ENCODE data around the gene KSR1. TPM values are rescaled to one million over a fixed set of nuclear protein-coding genes. Genes with fewer than 3 reads are reported as not detected.
"Not testable (repeated sequence)": the region's sequence is repeated elsewhere in the genome, so short reads cannot be mapped to it uniquely, and the experiment has no call there.

Gene KSR1
- total RNA-seq, 4 donors from 2014 or later: 10.4 to 17.7 (median 13.2) TPM

DNA sequence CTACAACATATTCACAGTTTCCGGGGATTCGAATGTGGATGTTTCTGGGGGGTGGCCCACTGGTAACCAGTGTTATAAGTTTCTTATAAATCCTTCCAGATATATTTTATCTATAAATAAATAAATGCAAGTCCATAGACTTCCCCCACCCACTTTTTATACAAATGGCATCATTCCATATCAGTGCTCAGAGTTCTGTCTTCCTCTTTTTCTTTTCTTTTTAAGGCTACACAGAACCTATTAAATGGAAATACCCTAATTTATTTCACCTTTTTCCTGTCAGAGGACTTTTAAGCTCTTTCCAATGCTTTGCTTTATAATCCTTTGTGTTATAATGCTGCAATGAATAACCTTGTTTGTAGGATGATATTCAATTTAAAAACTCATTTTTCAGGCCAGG is 178.5 kb downstream of the KSR1 start:
- peaks cover 26 to 28% of the 10 kb centered on the region in 2 donors for H3K4me1 ChIP-seq
- ATAC-seq: no peak
- H3K4me3 ChIP-seq: no peak overlapping the region
- H3K27me3 ChIP-seq: no peaks in the 10 kb centered on the region
- H3K27ac ChIP-seq: no peak overlapping the region
- H3K9me3 ChIP-seq: no peaks in the 10 kb centered on the region
- in situ Hi-C loops (cut with MboI; ENCODE audit: low sequenced_read_pairs in 4 of 4): no loop called here
- no peak for DNase-seq
- no peak for TF ChIP-seq POLR2A (IDR thresholded peaks at IDR 0.05)
- TF ChIP-seq, protein P1, sequence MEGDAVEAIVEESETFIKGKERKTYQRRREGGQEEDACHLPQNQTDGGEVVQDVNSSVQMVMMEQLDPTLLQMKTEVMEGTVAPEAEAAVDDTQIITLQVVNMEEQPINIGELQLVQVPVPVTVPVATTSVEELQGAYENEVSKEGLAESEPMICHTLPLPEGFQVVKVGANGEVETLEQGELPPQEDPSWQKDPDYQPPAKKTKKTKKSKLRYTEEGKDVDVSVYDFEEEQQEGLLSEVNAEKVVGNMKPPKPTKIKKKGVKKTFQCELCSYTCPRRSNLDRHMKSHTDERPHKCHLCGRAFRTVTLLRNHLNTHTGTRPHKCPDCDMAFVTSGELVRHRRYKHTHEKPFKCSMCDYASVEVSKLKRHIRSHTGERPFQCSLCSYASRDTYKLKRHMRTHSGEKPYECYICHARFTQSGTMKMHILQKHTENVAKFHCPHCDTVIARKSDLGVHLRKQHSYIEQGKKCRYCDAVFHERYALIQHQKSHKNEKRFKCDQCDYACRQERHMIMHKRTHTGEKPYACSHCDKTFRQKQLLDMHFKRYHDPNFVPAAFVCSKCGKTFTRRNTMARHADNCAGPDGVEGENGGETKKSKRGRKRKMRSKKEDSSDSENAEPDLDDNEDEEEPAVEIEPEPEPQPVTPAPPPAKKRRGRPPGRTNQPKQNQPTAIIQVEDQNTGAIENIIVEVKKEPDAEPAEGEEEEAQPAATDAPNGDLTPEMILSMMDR (IDR thresholded peaks at IDR 0.05 in 4 of 5, conservative IDR thresholded peaks at IDR 0.05 in 1 of 5): no peak
- intact Hi-C loops (cut with DNase I; ENCODE audit: low total_unique reads): no loop called here
- no peaks in the 10 kb centered on the region for H3K36me3 ChIP-seq

- intact Hi-C loops (cut with DNase I; ENCODE audit: low total_unique reads) (no loop called here), in situ Hi-C loops (cut with MboI; ENCODE audit: low sequenced_read_pairs in 4 of 4) (no loop called here)
- H3K36me3 ChIP-seq: no peaks in the 10 kb centered on the region
- DNase-seq: peak in 1 of 2 donors; percentile 28
- H3K4me1 ChIP-seq: peaks cover 26 to 28% of the 10 kb centered on the region in 2 donors
- H3K4me3 ChIP-seq: no peak overlapping the region
- H3K27me3 ChIP-seq: no peaks in the 10 kb centered on the region
- no peak overlapping the region for H3K27ac ChIP-seq
- no peak for ATAC-seq
- no peaks in the 10 kb centered on the region for H3K9me3 ChIP-seq
- TF ChIP-seq POLR2A (IDR thresholded peaks at IDR 0.05): no peak
- TF ChIP-seq, protein P1 (IDR thresholded peaks at IDR 0.05 in 4 of 5, conservative IDR thresholded peaks at IDR 0.05 in 1 of 5): no peak
Measured at GRCh38 chr17:27635275-27635823, 179.1 kb downstream of the KSR1 start.

DNA sequence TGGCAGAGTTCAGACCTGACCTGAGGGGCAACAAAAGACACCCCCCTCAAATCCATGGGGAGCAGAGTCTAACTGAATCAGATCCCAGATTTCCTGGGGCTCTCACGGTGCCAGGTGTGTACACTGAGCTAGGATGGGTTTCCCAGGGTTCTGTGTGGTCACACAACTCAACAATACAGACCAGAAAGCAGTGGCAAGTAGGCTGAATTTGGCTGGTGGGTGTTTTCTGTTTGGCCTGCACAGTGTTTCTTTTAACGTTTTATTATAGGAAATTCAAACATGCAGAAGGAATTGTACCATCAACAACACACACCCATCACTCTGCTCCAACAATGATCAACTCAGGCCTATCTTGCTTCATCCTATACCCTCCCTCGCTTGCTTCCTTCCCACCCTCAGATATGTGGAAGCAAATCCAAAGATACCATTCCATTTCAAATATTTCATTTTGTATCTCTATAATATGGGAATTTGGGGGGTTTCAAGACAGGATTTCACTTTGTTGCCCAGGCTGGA is 179.8 kb downstream of the KSR1 start:
- H3K27me3 ChIP-seq; DNase-seq; H3K27ac ChIP-seq; H3K36me3 ChIP-seq; H3K9me3 ChIP-seq; intact Hi-C loops (cut with DNase I; ENCODE audit: low total_unique reads); in situ Hi-C loops (cut with MboI; ENCODE audit: low sequenced_read_pairs in 4 of 4); ATAC-seq; H3K4me3 ChIP-seq: not testable (repeated sequence)
- H3K4me1 ChIP-seq: peaks cover 26% of the 10 kb centered on the region in 2 donors

- H3K9me3 ChIP-seq, ATAC-seq, H3K27me3 ChIP-seq: not testable (repeated sequence)
Measured at GRCh38 chr17:27637818-27638217, 181.6 kb downstream of the KSR1 start.

GRCh38 chr17:27638415-27638914 is 182.2 kb downstream of the KSR1 start:
- H3K27me3 ChIP-seq; H3K36me3 ChIP-seq; intact Hi-C loops (cut with DNase I; ENCODE audit: low total_unique reads); ATAC-seq; in situ Hi-C loops (cut with MboI; ENCODE audit: low sequenced_read_pairs in 4 of 4); H3K4me3 ChIP-seq; H3K4me1 ChIP-seq; H3K27ac ChIP-seq; H3K9me3 ChIP-seq; DNase-seq: not testable (repeated sequence)

More at GRCh38 chr17:27637818-27638217, 181.6 kb downstream of the KSR1 start:
- H3K4me3 ChIP-seq; H3K36me3 ChIP-seq; DNase-seq; intact Hi-C loops (cut with DNase I; ENCODE audit: low total_unique reads); in situ Hi-C loops (cut with MboI; ENCODE audit: low sequenced_read_pairs in 4 of 4); H3K27ac ChIP-seq: not testable (repeated sequence)
- peaks cover 16% of the 10 kb centered on the region in 2 donors for H3K4me1 ChIP-seq

DNA sequence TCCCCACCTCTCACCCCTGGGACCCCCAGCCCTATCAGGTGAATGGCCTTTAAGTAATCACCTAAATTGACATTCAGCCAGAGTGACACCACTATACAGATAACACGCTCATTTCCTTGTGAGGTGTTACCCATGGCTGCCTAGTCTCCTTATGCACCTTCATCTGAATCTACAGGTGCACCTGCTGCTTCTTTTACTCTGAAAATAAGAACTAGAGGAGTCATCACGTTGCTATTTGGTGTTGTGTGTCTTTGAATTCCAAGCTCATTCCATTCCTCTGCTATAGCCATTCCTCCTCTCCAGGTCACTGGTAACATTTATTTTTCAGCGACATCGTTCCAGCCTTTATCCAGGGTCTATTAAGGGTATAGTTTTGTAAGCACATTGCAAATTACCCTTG is 184.5 kb downstream of the KSR1 start:
- Histone ChIP-seq H3K4me3 (no peak overlapping the region), H3K9me3 (no peaks in the 10 kb centered on the region), H3K27me3 (no peaks in the 10 kb centered on the region), H3K36me3 (no peaks in the 10 kb centered on the region), H3K27ac (no peak overlapping the region), H3K4me1 (peaks cover 14 to 15% of the 10 kb centered on the region in 2 donors)
- in situ Hi-C loops (cut with MboI; ENCODE audit: low sequenced_read_pairs in 4 of 4) (no loop called here), intact Hi-C loops (cut with DNase I; ENCODE audit: low total_unique reads) (loop anchor here (5.0 kb wide), 1 partner anchor 68 kb away; no protein-coding TSS in a partner anchor)
- no peak for TF ChIP-seq POLR2A (IDR thresholded peaks at IDR 0.05)
- TF ChIP-seq, protein P1 (IDR thresholded peaks at IDR 0.05 in 4 of 5, conservative IDR thresholded peaks at IDR 0.05 in 1 of 5): no peak
- ATAC-seq (no peak), DNase-seq (no peak)

All from gastrocnemius medialis (tissue), 4 donors.